ENCODE measurements around the gene SBF2.

The SBF2 gene

GRCh38 chr11:10051868-10052586, 242.0 kb downstream of the SBF2 start:
- no peak for TF ChIP-seq CTCF (IDR thresholded peaks at IDR 0.05)
- Histone ChIP-seq H3K36me3 (no peaks in the 10 kb centered on the region), H3K9me3 (no peaks in the 10 kb centered on the region), H3K27ac (no peak overlapping the region), H3K27me3 (no peaks in the 10 kb centered on the region), H3K4me3 (ENCODE audit: low read depth in 1 of 2, low read length in 1 of 2) (no peak overlapping the region), H3K4me1 (ENCODE audit: control insufficient read depth in 1 of 2, insufficient read depth in 1 of 2, low read depth in 1 of 2, low read length in 1 of 2) (no peaks in the 10 kb centered on the region)

GRCh38 chr11:10050561-10050960, 243.5 kb downstream of the SBF2 start:
- no peaks in the 10 kb centered on the region for H3K9me3 ChIP-seq
- TF ChIP-seq CTCF (IDR thresholded peaks at IDR 0.05) = no peak

GRCh38 chr11:10049756-10050155, 244.3 kb downstream of the SBF2 start:
- H3K4me1 ChIP-seq (ENCODE audit: control insufficient read depth in 1 of 2, insufficient read depth in 1 of 2, low read depth in 1 of 2, low read length in 1 of 2) = no peaks in the 10 kb centered on the region
- no peaks in the 10 kb centered on the region for H3K36me3 ChIP-seq
- H3K4me3 ChIP-seq (ENCODE audit: low read depth in 1 of 2, low read length in 1 of 2) = no peak overlapping the region
- H3K27ac ChIP-seq = no peak overlapping the region
- peaks cover 1% of the 10 kb centered on the region for H3K9me3 ChIP-seq
- no peaks in the 10 kb centered on the region for H3K27me3 ChIP-seq
- TF ChIP-seq CTCF (IDR thresholded peaks at IDR 0.05) = no peak

More at GRCh38 chr11:10050561-10050960, 243.5 kb downstream of the SBF2 start:
- Histone ChIP-seq H3K4me3 (ENCODE audit: low read depth in 1 of 2, low read length in 1 of 2) (no peak overlapping the region), H3K27me3 (no peaks in the 10 kb centered on the region), H3K4me1 (ENCODE audit: control insufficient read depth in 1 of 2, insufficient read depth in 1 of 2, low read depth in 1 of 2, low read length in 1 of 2) (no peaks in the 10 kb centered on the region), H3K27ac (no peak overlapping the region), H3K36me3 (no peaks in the 10 kb centered on the region)

- TF ChIP-seq CTCF (IDR thresholded peaks at IDR 0.05) = no peak
- Histone ChIP-seq H3K4me1 (ENCODE audit: control insufficient read depth in 1 of 2, insufficient read depth in 1 of 2, low read depth in 1 of 2, low read length in 1 of 2) (no peaks in the 10 kb centered on the region), H3K27me3 (no peaks in the 10 kb centered on the region), H3K9me3 (peaks cover 8% of the 10 kb centered on the region), H3K27ac (no peak overlapping the region), H3K36me3 (no peaks in the 10 kb centered on the region), H3K4me3 (ENCODE audit: low read depth in 1 of 2, low read length in 1 of 2) (no peak overlapping the region)
These were observed 245.7 kb downstream of the SBF2 start for GRCh38 chr11:10048350-10048749.

GRCh38 chr11:10044618-10045017, 249.4 kb downstream of the SBF2 start:
- no peak for TF ChIP-seq CTCF (IDR thresholded peaks at IDR 0.05)
- Histone ChIP-seq H3K36me3 (no peaks in the 10 kb centered on the region), H3K4me1 (ENCODE audit: control insufficient read depth in 1 of 2, insufficient read depth in 1 of 2, low read depth in 1 of 2, low read length in 1 of 2) (peaks cover 15 to 17% of the 10 kb centered on the region in 2 experiments), H3K27ac (no peak overlapping the region), H3K27me3 (no peaks in the 10 kb centered on the region), H3K9me3 (peaks cover 8% of the 10 kb centered on the region), H3K4me3 (ENCODE audit: low read depth in 1 of 2, low read length in 1 of 2) (no peak overlapping the region)
